HEK293T (cell line): ENCODE data around the gene MYCBP2.

Experiments used
- CTBP1 ChIP-seq: fragments of 450-650 bp; IDR thresholded peaks from 2 replicates; pipeline ENCODE4 v1.6.1; 2016; ENCODE audit warnings: borderline replicate concordance
- FOXA1 ChIP-seq: fragments of 450-650 bp; IDR thresholded peaks from 2 replicates; pipeline ENCODE4 v1.6.1; 2016; ENCODE audit warnings: mild to moderate bottlenecking
- FOXK2 ChIP-seq: fragments of 450-650 bp; IDR thresholded peaks from 2 replicates; pipeline ENCODE4 v1.6.1; 2016; ENCODE audit warnings: mild to moderate bottlenecking
- FOXM1 ChIP-seq: fragments of 450-650 bp; IDR thresholded peaks from 2 replicates; pipeline ENCODE4 v1.6.1; 2017; ENCODE audit warnings: mild to moderate bottlenecking, borderline replicate concordance
- L3MBTL2 ChIP-seq: fragments of 450-650 bp; conservative IDR thresholded peaks from 2 replicates; pipeline ENCODE4 v1.6.1; 2016; ENCODE audit warnings: mild to moderate bottlenecking
- LEF1 ChIP-seq: fragments of 450-650 bp; IDR thresholded peaks from 2 replicates; pipeline ENCODE4 v1.6.1; 2017; ENCODE audit warnings: mild to moderate bottlenecking, borderline replicate concordance
- NFRKB ChIP-seq: fragments of 450-650 bp; IDR thresholded peaks from 2 replicates; pipeline ENCODE4 v1.6.1; 2016; ENCODE audit warnings: mild to moderate bottlenecking, moderate library complexity
- SP1 ChIP-seq: fragments of 450-650 bp; IDR thresholded peaks from 2 replicates; pipeline ENCODE4 v1.6.1; 2017
- SUZ12 ChIP-seq: fragments of 450-650 bp; IDR thresholded peaks from 2 replicates; pipeline ENCODE4 v1.6.1; 2016; ENCODE audit warnings: mild to moderate bottlenecking

DNA sequence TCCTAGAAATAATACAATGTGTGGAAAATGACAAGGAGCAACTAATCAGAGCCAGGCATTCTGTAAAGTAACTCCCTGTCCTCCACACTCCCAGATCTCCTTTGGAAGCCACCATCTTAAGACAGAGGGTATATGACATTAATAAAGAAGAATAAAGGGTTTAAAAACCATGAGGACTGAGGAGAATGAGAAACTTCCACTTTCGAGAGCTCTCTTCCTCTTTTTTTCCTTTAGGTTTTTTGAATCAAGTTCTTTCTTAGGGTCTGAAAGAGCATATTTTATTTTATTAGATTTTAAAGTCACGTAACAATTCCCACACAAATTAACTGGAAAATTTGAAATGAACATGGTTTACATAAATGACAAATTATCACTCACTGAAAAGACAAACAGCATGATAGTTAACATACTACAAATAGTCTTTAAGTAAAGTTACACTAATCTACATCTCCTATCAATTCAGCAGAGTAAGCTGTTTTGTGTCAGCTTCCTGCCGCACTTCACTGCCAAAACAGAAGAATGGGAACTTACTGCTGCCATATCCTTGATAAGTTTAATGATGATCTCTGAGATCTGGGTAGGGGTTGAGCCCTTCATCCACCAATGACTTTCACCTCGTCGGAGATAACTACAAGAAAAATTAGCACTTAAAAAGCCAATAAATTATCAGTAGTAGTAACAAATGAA, 261.3 kb downstream of the MYCBP2 start:
- TF ChIP-seq LEF1 (no peak), CTBP1 (no peak), L3MBTL2 (no peak), SUZ12 (no peak), NFRKB (no peak), FOXK2 (no peak), SP1 (no peak), FOXM1 (no peak), FOXA1 (no peak)
